Neural cell (in vitro differentiated cells): ENCODE results near the gene TMEM131. TPM values are rescaled to one million over a fixed set of nuclear protein-coding genes. Genes with fewer than 3 reads are reported as not detected.

ENCODE experiments used
- H2AFZ ChIP-seq: fragments of 200-600, 300-800 bp; sonication (generic), shearing (Covaris generic); 2 replicates; pipeline ENCODE4 v1.6.0; 2014; ENCODE audit warnings: low read depth, mild to moderate bottlenecking, antibody characterized with exemption, low read length, moderate library complexity
- H3F3A ChIP-seq: fragments of 200-600 bp; shearing (Covaris generic); 2 replicates; pipeline ENCODE4 v1.6.1; 2016; ENCODE audit warnings: mild to moderate bottlenecking, moderate library complexity, mixed read lengths, antibody characterized with exemption, low read length; ENCODE audit not compliant: insufficient read depth, poor library complexity, severe bottlenecking
- H3K27ac ChIP-seq: fragments of 200-600, 300-800 bp; sonication (generic), shearing (Covaris generic); 2 replicates; pipeline ENCODE4 v1.5.1; 2014; ENCODE audit warnings: mild to moderate bottlenecking, low read length, moderate library complexity
- H3K27me3 ChIP-seq: fragments of 300-800, 200-600 bp; sonication (generic), shearing (Covaris generic); 2 replicates; pipeline ENCODE4 v1.6.0; 2014; ENCODE audit warnings: mild to moderate bottlenecking, low read depth, low read length, moderate library complexity; ENCODE audit not compliant: insufficient read depth
- H3K36me3 ChIP-seq: fragments of 300-800, 200-600 bp; sonication (generic), shearing (Covaris generic); 2 replicates; pipeline ENCODE4 v1.5.1; 2014; ENCODE audit warnings: mild to moderate bottlenecking, antibody characterized with exemption, low read length, moderate library complexity; ENCODE audit not compliant: insufficient read depth
- H3K4me2 ChIP-seq: fragments of 300-800, 200-600 bp; sonication (generic), shearing (Covaris generic); 2 replicates; pipeline ENCODE4 v1.6.0; 2014; ENCODE audit warnings: mild to moderate bottlenecking, low read length
- H3K4me3 ChIP-seq: fragments of 300-800, 200-600 bp; sonication (generic), shearing (Covaris generic); 2 replicates; pipeline ENCODE4 v1.5.1; 2014; ENCODE audit warnings: mild to moderate bottlenecking, low read length, moderate library complexity
- H3K79me2 ChIP-seq: fragments of 200-600 bp; shearing (Covaris generic); replicated peaks from 2 replicates; pipeline ENCODE4 v1.6.0; 2014; ENCODE audit warnings: mild to moderate bottlenecking, low read length, moderate library complexity; ENCODE audit not compliant: insufficient read depth
- H3K9ac ChIP-seq: fragments of 300-800, 200-600 bp; sonication (generic), shearing (Covaris generic); 2 replicates; pipeline ENCODE4 v1.6.1; 2016; ENCODE audit warnings: mild to moderate bottlenecking, low read length, mixed read lengths
- H3K9me2 ChIP-seq: fragments of 200-600 bp; shearing (Covaris generic); 2 replicates; pipeline ENCODE4 v1.6.1; 2016; ENCODE audit warnings: mild to moderate bottlenecking, low read length, mixed read lengths; ENCODE audit not compliant: insufficient read depth
- H3K9me3 ChIP-seq: fragments of 200-600, 300-800 bp; sonication (generic), shearing (Covaris generic); 2 replicates; pipeline ENCODE4 v1.6.1; 2016; ENCODE audit warnings: mild to moderate bottlenecking, mixed run types, low read length, moderate library complexity, mixed read lengths
- H4K20me1 ChIP-seq: fragments of 200-600 bp; shearing (Covaris generic); 2 replicates; pipeline ENCODE4 v1.6.1; 2016; ENCODE audit warnings: mild to moderate bottlenecking, mixed run types; ENCODE audit not compliant: insufficient read depth
- EP300 ChIP-seq: fragments of 450-650 bp; conservative IDR thresholded peaks from 2 replicates; pipeline ENCODE4 v1.6.1; 2014; ENCODE audit warnings: antibody characterized with exemption, mild to moderate bottlenecking, moderate library complexity; ENCODE audit not compliant: poor library complexity, severe bottlenecking
- EZH2 ChIP-seq: fragments of 200-600, 300-800 bp; shearing (Covaris generic), sonication (generic); IDR thresholded peaks from 2 replicates; pipeline ENCODE4 v1.6.1; 2014; ENCODE audit warnings: antibody characterized with exemption, low read length, borderline replicate concordance, mild to moderate bottlenecking; ENCODE audit not compliant: insufficient read depth, poor library complexity, severe bottlenecking
- MXI1 ChIP-seq: fragments of 450-650 bp; conservative IDR thresholded peaks from 2 replicates; pipeline ENCODE4 v1.6.1; 2014; ENCODE audit warnings: antibody characterized with exemption, mild to moderate bottlenecking; ENCODE audit not compliant: poor library complexity, severe bottlenecking
- POLR2AphosphoS5 ChIP-seq: IDR thresholded peaks from 2 replicates; pipeline ENCODE4 v1.6.1; 2012
- RAD21 ChIP-seq: fragments of 450-650 bp; conservative IDR thresholded peaks from 2 replicates; pipeline ENCODE4 v1.6.1; 2014; ENCODE audit warnings: antibody characterized with exemption, mild to moderate bottlenecking, moderate library complexity
- SMC3 ChIP-seq: fragments of 450-650 bp; conservative IDR thresholded peaks from 2 replicates; pipeline ENCODE4 v1.6.1; 2014; ENCODE audit warnings: antibody characterized with exemption, mild to moderate bottlenecking, moderate library complexity; ENCODE audit not compliant: poor library complexity
- TAF1 ChIP-seq: IDR thresholded peaks from 2 replicates; pipeline ENCODE4 v1.6.1; 2012; ENCODE audit warnings: low read depth
- polyA plus RNA-seq: library from polyadenylated mRNA; depleted of rRNA; stranded (reverse); fragments of >200 nt; gene quantifications from 2 replicates; pipeline ENCODE4 v1.2.3, GENCODE V29; 2014
- TF ChIP-seq, protein P1 (sequence below): IDR thresholded peaks from 2 replicates; pipeline ENCODE4 v1.6.1; 2012; ENCODE audit warnings: borderline replicate concordance
- TF ChIP-seq, protein P2 (sequence below): fragments of 450-650 bp; IDR thresholded peaks from 2 replicates; pipeline ENCODE4 v1.5.1; 2014; ENCODE audit warnings: antibody characterized with exemption, mild to moderate bottlenecking, moderate library complexity; ENCODE audit not compliant: poor library complexity, severe bottlenecking

The TMEM131 gene
- polyA plus RNA-seq, 1 donor from 2014 or later: 9.6 TPM

DNA sequence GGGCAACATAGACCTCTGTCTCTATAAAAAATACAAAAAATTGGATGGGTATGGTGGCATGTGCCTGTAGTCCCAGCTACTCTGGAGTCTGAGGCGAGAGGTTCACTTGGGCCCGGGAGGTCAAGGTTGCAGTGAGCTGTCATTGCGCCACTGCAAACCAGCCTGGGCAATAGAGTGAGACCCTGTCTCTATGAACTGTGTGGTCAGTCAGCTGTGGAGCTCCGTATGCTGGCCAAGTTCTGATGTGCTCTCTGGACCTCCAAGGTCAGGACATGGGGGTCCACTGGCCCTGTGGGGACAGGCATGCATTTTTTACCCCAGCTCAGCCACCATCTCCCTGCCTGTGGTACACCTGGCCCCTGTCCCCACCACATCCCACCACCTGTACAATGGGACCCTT lies 71.6 kb downstream of the TMEM131 start:
- H3K4me3 ChIP-seq: no peak overlapping the region
- H3K79me2 ChIP-seq: peaks cover 5% of the 10 kb centered on the region
- no peak overlapping the region for H3K27ac ChIP-seq
- H3K4me2 ChIP-seq: no peak overlapping the region
- no peaks in the 10 kb centered on the region for H3K9me2 ChIP-seq
- no peak overlapping the region for H3K9ac ChIP-seq
- H3F3A ChIP-seq: peaks cover 4% of the 10 kb centered on the region
- TF ChIP-seq, protein P1, sequence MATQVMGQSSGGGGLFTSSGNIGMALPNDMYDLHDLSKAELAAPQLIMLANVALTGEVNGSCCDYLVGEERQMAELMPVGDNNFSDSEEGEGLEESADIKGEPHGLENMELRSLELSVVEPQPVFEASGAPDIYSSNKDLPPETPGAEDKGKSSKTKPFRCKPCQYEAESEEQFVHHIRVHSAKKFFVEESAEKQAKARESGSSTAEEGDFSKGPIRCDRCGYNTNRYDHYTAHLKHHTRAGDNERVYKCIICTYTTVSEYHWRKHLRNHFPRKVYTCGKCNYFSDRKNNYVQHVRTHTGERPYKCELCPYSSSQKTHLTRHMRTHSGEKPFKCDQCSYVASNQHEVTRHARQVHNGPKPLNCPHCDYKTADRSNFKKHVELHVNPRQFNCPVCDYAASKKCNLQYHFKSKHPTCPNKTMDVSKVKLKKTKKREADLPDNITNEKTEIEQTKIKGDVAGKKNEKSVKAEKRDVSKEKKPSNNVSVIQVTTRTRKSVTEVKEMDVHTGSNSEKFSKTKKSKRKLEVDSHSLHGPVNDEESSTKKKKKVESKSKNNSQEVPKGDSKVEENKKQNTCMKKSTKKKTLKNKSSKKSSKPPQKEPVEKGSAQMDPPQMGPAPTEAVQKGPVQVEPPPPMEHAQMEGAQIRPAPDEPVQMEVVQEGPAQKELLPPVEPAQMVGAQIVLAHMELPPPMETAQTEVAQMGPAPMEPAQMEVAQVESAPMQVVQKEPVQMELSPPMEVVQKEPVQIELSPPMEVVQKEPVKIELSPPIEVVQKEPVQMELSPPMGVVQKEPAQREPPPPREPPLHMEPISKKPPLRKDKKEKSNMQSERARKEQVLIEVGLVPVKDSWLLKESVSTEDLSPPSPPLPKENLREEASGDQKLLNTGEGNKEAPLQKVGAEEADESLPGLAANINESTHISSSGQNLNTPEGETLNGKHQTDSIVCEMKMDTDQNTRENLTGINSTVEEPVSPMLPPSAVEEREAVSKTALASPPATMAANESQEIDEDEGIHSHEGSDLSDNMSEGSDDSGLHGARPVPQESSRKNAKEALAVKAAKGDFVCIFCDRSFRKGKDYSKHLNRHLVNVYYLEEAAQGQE: no peak
- TF ChIP-seq POLR2AphosphoS5 (no peak), SMC3 (no peak), TAF1 (no peak), MXI1 (no peak), RAD21 (no peak), EZH2 (no peak), EP300 (no peak)
- TF ChIP-seq, protein P2, sequence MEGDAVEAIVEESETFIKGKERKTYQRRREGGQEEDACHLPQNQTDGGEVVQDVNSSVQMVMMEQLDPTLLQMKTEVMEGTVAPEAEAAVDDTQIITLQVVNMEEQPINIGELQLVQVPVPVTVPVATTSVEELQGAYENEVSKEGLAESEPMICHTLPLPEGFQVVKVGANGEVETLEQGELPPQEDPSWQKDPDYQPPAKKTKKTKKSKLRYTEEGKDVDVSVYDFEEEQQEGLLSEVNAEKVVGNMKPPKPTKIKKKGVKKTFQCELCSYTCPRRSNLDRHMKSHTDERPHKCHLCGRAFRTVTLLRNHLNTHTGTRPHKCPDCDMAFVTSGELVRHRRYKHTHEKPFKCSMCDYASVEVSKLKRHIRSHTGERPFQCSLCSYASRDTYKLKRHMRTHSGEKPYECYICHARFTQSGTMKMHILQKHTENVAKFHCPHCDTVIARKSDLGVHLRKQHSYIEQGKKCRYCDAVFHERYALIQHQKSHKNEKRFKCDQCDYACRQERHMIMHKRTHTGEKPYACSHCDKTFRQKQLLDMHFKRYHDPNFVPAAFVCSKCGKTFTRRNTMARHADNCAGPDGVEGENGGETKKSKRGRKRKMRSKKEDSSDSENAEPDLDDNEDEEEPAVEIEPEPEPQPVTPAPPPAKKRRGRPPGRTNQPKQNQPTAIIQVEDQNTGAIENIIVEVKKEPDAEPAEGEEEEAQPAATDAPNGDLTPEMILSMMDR: no peak
- H2AFZ ChIP-seq: no peak overlapping the region
- no peaks in the 10 kb centered on the region for H4K20me1 ChIP-seq
- H3K36me3 ChIP-seq: peaks cover 5% of the 10 kb centered on the region
- H3K9me3 ChIP-seq: no peaks in the 10 kb centered on the region
- no peaks in the 10 kb centered on the region for H3K27me3 ChIP-seq

DNA sequence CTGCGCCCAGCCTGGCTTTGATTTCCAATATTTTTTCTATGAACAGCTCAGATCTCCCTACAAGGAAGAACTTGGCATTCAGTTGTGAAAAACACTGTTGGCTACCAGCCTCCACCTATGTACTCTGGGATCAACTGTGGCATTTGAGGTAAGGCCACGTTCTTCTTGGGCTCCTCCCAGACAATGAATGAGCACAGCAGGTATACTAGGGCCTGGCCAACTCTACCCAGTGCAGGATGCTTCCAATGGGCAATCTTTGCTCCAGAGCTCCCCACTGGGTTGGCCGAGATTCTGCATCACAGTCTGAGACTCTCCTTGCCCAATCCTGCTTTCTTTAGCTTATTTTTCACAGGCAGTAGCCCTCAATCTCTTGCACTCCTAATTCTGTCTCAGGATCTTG lies 75.9 kb downstream of the TMEM131 start:
- Histone ChIP-seq H3K36me3 (peaks cover 1% of the 10 kb centered on the region), H4K20me1 (no peaks in the 10 kb centered on the region), H3K9me3 (no peaks in the 10 kb centered on the region), H2AFZ (no peak overlapping the region), H3K4me2 (no peak overlapping the region), H3F3A (no peaks in the 10 kb centered on the region), H3K27me3 (no peaks in the 10 kb centered on the region), H3K9ac (no peak overlapping the region), H3K27ac (no peak overlapping the region), H3K9me2 (no peaks in the 10 kb centered on the region), H3K4me3 (no peak overlapping the region), H3K79me2 (peaks cover 10% of the 10 kb centered on the region)
- TF ChIP-seq TAF1: no peak
- no peak for TF ChIP-seq SMC3
- no peak for TF ChIP-seq MXI1
- TF ChIP-seq, protein P2: no peak
- no peak for TF ChIP-seq EZH2
- TF ChIP-seq, protein P1: no peak
- TF ChIP-seq EP300: no peak
- no peak for TF ChIP-seq RAD21
- no peak for TF ChIP-seq POLR2AphosphoS5
